ENCODE results near the gene VPS52.

DNA sequence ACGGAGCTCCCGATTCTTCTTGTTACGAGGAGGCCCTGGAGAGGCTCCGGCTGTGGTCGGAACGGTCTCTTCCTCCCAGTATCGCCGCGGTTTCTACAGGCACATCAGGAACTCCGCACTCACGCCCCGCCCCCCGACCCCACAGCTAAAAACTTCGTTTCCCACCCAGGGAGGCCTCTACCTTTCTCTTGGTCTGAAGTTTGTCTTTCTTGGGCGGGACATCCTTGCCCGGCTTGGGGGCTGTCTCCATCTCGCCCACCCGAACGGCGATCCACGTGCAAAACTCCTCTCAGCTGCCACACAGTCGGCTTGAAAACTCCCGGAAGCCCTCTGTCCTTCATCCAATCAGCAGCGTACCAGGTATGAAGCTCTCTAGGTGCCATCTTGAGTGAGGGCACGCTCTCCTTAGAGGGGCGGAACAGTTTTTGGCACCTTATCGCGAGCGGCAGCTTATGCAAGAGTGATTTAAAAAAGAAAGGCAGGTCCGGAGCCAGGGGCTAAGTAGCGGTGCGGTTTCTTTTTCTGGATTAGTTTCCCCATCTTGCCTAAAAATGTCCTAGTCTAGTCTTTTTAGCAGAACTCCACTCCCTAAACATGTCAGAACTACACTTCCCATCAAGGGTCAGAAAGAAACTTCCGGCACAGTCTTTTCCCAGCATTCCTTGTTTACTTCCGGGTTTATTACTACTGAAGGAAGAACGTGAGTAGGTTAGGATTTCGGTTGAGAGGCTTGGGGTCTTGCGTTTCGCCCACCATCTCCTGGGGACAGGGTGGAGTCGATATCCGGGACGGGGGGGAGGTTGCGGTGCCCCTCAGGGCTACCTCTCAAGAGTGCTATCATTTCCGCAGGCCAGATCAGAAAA, 17.5 kb upstream of the VPS52 start, which contains the start of the genes PFDN6 and WDR46:
- TF ChIP-seq, protein P1, sequence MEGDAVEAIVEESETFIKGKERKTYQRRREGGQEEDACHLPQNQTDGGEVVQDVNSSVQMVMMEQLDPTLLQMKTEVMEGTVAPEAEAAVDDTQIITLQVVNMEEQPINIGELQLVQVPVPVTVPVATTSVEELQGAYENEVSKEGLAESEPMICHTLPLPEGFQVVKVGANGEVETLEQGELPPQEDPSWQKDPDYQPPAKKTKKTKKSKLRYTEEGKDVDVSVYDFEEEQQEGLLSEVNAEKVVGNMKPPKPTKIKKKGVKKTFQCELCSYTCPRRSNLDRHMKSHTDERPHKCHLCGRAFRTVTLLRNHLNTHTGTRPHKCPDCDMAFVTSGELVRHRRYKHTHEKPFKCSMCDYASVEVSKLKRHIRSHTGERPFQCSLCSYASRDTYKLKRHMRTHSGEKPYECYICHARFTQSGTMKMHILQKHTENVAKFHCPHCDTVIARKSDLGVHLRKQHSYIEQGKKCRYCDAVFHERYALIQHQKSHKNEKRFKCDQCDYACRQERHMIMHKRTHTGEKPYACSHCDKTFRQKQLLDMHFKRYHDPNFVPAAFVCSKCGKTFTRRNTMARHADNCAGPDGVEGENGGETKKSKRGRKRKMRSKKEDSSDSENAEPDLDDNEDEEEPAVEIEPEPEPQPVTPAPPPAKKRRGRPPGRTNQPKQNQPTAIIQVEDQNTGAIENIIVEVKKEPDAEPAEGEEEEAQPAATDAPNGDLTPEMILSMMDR (IDR thresholded peaks at IDR 0.05), result no peak
- no peak for TF ChIP-seq EZH2 (IDR thresholded peaks at IDR 0.05; ENCODE audit: borderline replicate concordance, insufficient read depth, low read depth, low read length, poor library complexity, severe bottlenecking)

All from B cell (primary cell).